NCI-H2196 treated with DMSO at 0.1 percent for 48 hours (cell line): ENCODE results near the gene CCDC27.

Source experiments
- DNase-seq: peaks from one replicate; lab custom pipeline; 2025; ENCODE audit not compliant: unreplicated experiment; lab: John Stamatoyannopoulos, UW

CCDC27 gene

GRCh38 chr1:3816331-3817137 is 64.3 kb downstream of the CCDC27 start:
- no peak for DNase-seq

DNA sequence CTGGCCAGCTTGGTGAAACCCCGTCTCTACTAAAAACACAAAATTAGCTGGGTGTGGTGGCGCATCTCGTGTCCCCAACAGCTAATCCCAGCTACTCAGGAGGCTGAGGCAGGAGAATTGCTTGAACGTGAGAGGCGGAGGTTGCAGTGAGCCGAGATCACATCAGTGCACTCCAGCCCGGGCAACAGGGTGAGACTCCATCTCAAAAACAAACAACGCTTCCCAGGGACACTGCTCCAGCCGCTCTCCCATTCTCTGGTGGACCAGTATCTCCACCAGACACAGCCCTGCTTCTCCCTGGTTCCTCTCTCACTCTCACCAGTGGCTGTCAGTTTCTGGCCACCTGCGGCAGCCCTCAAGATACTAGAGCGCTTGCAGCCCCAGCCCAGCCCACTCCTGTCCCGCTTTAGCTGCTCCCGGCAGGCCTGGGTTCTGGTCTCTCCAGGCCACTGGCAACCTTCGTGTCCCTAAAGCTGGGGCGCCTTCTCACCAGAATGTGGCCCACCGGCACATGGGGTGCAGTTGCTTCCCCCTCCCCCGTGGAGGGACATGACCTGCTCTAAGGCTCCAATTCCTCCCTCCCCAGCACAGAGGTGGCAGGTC is 65.0 kb downstream of the CCDC27 start:
- no peak for DNase-seq

DNA sequence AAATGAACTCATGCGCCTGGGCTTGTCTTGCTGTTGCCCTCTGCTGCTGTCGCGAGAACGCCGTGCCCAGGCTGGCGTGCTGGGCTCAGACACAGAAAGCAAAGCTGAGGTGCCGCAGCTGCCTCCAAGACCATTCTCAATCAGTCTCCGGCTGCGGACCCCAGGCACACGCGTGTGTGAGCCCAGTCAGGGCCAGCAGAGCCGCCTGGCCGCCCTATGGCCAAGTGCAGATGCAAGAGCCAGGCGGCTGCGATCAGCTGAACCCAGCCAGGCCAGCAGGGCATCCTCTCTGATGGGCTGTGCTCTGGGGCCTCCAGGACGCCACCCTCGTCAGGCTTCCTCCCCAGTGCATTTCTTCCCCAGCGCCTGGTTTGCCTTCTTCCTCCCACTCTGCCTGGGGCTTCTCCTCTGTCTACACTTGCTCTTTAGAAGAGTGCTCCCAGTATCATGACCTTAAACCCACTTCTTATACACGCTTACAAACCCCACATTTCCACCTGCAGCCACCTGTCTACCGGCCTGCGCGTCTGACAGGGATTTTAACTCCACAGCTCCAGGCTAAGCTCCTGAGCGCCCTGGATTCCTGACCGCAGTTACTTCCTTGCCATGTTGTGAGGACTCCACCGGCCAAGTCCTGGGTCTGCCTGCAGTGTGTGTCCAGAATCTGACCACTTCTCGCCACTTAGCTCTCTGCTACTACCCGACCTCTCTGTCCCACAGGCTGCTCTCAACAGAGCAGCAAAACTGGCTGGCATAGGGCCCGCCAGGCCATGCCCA is 65.8 kb downstream of the CCDC27 start:
- DNase-seq = no peak

- DNase-seq = no peak
Observed at GRCh38 chr1:3819771-3820200, 67.5 kb downstream of the CCDC27 start.

DNA sequence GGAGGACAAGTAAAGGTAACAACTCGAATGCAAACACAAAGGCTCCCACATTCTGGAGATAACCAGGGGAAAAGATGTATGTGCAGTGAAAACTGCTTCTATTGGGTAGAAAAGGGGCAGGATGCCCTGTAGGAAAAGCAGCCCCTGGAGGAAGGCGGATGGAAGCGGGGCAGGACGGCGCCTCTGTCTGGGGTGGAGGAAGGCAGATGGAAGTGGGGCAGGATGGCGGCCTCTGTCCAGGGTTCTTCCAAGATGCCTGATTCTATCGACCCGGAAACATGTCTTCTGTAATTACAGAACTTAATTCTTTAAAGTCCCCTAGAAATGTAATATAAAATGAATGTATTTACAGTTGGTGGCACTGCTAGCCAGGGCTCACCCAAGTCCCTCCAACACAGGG is 68.1 kb downstream of the CCDC27 start:
- DNase-seq = no peak

DNA sequence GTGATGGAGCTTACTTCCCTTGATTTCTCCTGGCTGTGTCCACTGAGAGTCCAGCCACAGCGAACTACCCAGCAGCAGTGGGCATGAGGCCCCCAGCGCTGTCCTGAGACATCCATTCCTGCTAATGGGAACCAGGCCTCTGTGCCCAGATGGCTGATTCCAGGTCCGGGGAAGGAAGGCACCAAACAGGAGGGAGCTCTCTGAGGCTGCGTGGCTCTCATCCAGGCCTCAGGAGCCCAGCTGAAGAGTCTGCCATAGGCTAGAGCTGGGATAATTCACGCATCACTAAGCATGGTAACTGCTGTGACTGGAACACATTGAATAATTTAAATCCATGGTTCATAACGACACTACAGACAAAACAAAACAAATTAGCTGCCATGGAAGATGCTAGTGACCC is 68.8 kb downstream of the CCDC27 start:
- no peak for DNase-seq
